CD4-positive, alpha-beta T cell treated with Interleukin-4 for 4 hours (primary cell): ENCODE results near the gene GFY.

Source experiments
- DNase-seq: peaks from one replicate; pipeline ENCODE4 v3.0.0-alpha.2; 2020

Gene GFY

DNA sequence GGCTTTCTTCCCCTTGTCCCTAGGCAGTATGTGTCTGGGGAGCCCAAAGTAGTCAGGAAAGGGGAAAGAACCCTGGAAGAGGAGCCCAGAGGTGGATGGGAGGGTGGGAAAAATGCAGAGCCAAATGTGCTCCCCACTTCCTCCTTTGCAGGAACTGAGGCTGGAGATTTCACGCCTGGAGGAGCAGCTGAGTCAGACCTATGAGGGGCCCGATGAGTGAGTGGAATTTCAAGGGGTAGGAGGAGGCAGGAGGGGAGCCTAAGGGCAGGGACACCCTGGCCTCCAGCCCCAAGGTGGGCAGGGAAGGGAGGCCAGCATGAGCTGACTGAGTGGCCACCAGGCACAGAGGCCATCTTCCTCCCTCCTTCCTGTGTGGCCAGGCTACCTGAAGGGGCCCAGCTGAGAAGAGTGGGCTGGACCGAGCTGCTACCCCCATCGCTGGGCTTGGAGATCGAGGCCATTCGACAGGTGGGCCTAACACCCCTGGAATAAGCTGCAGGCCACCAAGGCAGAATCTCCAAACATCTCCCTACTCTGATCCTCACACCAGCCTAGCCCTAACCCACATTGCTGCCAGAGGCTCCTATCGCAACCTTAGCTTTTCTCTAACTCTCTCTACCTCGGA lies 16.3 kb upstream of the GFY start:
- DNase-seq: no peak

DNA sequence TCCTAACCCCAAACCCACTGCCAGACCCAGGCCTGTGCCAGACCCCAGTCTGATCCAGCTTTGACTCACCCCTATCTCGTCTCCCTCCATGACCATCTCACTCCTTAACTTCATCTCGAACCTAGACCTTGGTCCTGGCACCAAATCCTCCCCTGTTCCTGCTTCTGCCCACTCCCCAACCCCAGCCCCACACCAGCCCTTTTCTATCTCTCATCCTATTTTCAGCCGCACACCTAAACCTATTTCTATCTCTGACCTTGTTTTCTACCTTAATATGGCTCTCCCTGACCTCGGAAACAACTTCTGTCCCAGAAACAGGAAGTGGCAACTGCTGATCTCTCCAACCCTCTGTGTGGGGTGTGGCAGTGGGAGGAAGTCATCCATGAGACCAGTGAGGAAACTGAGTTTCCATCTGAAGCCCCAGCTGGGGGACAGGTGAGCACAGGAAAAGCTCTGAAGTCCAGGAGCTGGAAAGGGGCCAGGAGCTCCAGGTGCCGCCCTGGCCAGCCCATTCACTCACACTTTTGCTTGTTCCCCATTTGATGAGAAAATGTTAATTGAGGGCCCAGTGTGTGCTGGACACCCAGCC lies 15.7 kb upstream of the GFY start:
- peak; percentile 40 for DNase-seq

DNA sequence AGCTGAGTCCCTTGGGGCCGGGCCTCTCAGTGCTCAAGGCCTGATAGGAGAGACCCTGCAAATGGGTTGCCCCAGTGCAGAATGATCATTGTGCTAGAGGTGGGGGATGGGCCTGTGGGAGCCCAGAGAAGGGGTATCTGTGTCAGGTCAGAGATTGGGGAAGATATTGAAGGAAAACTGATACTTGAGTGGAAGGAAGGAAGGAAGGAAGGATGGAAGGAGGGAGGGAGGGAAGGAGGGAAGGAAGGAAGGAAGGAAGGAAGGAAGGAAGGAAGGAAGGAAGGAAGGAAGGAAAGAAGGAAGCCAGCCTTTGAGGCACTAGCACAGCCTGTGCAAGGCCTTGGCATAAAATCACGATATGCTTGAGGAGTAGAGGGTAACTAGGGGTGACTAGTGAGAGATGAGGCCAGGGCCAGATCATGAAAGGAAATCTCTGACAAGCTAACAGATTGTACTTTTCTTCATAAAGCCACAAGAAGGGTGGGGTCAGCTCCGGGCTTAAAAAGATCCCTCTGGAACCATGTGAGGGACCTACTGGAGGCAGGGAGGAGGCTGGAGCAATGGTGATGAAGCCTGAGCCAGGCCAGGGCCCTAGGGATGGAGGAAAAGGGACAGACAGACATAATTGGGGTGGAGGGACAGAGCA lies 13.4 kb upstream of the GFY start:
- DNase-seq: no peak

DNA sequence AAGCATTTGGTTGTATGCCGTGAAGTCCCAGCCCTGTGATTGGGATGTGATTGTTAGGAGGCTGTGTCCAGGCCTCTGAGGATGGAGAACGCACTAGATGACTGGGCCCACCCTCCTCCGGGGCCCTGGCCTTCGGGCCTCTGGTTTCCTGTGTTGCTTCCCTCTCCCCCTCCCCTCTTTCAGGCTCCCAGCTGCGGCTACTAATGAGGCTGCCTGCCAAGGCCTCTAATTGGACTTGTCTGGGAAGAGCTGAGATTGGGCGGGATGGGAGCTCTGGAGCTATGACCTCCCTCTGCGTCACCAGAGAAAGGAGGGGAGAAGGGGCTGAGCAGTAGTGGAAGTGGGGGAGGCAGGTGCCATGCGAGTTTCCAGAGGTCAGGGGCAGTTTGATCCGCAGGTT lies 11.8 kb upstream of the GFY start:
- DNase-seq: no peak

DNA sequence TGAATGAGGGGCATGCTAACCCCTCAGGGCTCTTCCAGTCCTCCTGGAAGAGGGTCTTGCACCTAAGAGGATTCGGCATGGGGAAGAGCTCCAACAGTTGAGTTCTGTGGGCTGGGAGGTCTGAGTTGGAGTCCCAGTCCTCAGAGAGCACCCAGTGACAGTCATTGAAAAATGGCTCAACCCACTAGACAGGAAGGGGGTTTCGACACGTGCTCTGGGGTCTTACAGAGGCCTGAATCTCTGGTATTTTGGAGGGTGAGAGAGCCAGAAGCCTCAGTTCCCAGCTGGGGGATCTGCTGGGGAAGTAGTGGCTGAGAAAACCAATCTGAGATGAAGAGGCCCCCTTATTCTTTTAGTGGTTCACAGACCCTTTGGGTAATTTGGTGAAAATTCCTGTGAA lies 10.9 kb upstream of the GFY start:
- DNase-seq: no peak

DNA sequence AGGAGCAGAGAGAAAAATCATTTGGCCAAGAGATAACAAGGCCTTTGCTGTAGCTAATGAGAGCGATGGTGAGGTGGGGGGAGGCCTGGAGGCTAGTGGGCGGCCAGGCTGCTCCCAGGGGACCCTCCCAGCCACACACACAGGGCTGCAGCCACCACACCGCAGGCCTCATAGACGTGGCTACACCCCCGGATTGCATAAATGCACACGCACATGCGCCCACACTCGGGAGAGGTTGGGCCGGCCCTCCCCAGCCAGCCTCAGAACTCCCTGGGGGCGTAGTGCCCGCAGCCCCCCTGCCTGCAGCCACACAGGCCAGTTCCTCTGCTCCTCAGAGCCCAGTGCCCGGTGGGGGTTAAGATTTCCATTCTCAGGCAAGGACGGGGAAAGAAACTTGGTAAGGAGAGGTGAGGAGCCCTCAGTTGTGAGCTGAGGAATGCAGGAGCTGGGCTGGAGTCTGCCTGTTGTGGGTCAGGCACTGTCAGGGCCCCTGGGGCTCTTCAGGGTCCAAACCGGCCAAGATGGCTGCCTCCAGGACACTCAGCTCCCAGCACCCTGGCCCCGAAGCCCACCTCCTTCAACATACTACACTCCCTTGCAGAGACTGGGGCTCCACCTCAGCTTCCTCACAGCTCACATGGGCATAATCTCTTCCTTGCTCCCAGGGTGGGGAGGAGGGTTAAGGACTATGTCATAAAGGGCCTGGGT lies 9.9 kb upstream of the GFY start:
- DNase-seq: no peak

DNA sequence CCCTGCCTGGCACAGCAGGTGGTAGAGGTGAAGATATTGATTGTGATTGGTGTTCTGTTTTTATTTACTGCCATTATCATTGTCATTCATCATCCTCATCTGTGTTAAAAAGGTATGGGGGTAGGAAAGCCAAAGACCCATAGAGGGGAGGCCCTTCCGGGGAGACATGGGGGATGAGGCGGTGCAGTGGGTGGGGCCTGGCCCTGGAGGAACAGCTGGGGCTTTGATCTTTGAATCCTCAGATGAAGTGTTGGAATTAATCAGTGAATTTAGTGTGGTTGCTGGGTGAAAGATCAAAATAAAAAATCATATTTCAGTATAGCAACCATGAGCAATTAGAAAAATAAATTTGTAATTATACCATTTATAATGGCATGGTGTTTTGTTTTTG lies 9.4 kb upstream of the GFY start:
- no peak for DNase-seq

DNA sequence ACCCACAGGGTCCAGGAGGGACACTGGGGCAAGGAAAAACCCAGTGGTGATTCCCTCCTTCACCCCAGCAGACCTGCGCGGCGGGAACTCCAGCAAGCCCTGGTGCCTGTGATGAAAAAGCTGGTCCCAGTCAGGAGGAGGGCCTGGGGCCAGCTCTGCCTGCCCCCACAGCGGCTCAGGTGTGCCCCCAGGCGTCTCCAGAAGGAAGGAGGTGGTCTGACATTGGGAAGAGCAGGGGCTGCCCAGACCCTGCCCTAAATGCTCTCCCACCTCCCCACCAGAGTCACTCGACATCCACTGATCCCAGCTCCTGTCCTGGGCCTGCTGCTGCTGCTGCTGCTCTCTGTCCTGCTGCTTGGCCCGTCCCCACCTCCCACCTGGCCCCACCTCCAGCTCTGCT lies 8.1 kb upstream of the GFY start:
- DNase-seq: no peak

DNA sequence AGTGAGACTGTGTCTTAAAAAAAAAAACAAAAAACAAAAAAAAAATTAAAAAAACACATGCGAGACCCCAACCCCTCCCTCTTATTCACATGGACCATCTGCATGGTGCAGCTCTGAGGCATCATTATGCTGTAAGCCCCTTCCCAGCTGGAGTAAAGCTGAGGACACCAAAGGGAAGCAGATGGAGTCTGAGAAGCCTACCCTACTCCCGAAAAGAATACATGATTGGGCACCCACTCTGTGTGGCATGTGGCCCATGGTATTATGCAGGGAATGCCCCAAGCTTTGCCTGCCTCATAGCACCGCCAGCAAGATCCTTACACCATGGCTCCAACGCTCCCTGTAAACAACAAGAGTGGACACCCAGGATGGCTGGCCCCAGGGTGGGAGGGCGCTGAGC lies 6.7 kb upstream of the GFY start:
- DNase-seq: no peak

DNA sequence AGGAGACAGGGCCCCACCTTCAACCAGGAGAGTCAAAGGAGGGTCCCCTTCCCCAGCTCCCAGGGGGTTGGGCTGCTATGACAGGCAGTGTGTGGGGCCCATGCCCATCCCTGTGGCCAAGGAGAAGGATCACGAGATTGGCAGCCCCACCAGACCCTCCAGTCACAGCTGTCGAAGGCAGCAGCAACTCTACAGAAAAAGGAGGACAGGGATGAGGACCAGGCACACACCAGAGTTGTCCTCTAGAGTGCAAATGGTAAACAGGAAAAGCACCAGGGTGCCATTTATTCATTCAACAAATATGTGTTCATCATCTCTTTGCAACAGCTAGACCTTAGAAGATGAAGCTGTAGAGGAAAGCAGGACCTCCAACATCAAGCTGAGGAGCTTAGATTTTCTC lies 6.0 kb upstream of the GFY start:
- DNase-seq: no peak

DNA sequence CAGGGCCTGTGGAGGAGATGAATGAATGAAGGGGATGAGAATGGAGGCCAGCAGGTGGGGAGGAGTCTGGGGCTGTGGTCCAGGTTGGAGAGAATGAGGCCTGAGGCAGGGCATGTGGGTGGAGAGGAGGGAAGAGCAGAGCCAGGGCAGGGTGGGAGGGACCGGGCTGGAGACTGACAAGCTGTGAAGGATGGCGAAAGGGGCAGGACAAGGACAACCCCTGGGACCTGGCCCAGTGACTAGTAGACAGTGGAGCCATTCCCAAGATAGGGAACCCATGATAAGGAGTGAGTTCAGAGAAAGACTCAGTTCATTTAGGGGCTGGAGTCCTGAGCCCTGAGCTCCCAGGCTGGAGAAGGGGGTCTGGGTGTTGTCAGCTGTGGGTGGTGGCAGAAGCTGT lies 5.0 kb upstream of the GFY start:
- DNase-seq: no peak

DNA sequence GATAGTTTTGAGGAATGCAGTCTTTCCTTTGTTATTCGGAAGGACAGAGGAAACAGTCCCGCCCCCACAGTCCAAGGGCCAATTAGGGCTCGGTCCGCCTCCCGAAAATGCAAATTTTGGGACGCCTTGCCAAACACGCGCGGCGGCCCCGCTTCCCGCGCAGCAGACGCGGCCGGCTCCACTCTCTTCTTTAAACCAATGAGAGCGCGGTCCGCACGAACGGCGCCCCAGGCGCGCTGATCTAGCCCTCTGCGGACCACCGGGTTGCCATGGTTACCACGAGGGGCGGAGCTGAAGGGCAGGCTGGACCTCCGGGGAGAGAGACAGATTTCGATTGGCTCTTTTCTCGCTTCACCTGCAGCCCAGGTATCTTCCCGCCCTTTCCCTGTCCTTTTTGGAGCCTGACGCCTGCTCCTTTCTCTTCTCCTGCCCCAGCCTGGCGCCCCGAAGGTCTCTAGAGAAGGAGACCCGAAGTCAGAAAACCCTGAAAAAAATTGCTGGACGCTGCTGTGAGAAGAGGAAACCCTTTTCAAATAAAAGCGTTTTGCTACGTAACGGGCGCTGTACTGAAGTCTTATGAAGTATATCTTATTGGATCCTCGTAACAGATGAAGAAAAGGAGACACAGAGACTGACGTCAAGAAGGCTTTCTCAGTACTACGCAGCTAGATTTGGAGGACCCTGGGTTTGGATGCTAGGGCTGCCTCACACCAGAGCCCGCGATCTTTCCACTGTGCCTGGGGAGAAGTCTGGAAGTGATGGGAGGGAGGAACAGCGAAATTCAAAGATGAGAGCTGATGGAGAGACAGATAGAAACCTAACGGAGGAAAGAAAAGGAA lies 3.9 kb upstream of the GFY start:
- no peak for DNase-seq

DNA sequence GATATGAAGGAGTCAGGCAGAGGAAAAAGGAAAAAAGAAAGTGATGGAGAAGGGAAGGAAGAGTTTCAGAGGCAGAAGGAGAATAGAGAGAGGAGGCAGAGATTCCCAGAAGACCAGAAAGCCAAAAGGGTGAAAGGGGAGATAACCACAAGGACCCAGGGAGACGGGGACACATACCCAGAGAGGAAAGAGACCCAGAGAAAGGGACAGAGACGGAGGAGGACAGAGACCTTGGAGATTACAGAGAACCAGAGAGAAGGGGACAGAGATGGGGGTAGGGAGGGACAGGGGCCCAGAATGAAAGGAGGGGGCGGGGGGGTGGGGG lies 3.3 kb upstream of the GFY start:
- no peak for DNase-seq

DNA sequence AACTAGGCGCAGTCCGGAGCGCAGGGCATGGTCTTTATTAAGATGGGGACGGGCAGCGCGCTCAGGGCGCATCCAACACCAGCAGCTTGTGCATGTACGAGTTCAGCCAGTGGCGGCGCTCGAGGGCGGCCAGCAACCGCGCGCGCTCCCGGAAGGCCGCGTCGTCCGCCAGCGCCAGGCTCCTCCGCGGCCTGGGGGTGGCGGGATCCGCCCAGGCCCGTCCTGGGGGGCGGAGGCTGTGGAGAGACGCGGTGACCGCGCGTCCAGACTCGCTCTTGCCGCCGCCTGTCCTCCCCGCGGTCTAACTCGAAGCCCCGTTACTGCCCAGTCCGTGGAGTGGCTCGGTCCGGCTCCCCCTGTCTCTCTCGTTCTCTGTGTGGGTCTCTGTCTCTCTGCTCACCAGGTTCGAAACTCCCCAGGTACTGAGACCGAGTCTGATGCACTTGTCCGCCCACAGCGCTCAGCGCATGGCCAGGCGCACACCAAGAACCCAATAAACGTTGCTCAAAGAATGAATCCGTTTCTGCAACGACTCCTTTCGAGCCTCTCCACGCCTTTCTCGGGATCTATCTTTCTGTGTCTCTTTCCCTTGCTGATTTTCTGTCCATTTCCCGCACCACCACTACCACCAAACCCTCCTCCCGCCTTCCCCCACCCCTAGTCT lies 2.6 kb upstream of the GFY start:
- no peak for DNase-seq

DNA sequence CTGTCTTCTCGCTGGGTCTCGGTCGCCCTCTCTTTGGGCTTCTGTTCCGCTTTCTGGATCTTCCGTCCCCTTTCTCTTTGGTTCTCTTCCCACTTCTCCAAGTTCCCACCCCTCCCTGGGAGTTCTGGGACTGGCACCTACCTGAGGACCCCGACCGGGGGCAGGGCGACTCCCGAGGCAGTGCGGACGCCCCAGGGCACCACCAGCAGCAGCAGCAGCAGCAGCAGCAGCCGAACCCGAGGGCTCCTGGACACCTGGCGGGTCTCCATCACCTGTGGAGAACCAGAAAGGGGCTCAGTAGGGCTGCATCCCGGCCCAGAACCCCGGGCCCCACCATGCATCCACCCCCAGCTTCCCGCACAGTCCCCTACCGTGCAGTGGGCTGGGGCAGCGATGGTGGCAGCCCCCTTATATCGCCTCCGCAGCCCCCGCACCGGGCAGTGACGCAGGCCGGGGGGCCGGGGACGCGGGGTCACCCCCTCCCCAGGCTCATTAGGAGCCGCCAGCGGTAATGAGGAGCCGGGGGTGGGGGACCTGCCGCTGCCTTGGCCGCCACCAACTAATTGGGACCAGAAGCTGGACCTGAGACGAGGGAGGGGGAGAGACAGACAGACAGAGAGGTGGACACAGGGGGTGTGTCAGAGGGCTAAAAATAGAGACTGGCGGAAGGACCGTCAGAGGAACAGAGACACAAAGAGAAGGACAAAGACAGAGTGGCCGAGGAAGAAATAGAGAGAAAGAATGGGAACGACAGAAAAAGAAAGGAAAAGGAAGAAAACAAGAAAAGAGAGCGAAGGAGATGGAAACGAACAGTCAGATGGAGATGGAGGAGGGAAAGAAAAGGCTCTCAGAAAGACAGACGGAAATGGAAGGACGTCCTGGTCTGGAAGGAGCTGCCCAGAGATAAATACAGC lies 1.9 kb upstream of the GFY start, which contains the start of gene PTH2:
Gene PTH2, minus strand, starts transcription at position 371 of the 914 bp plus-strand sequence. Its CDS starts 102 bp downstream, at position 269.
- DNase-seq: no peak

DNA sequence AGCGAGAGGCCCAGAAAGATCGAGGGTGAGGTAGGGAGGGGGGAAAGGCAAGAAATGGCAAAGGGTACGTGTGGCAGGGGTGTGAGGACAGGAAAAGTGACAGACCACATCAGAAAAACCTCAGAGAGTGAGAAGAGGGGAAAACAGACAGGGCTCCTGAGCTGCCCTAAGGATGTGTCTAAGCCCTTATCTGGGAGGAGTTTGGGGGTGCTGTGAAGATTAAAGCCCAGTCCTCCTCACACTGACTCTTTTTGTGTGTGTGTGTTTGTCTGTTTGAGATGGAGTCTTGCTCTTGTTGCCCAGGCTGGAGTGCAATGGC lies 1.2 kb upstream of the GFY start:
- DNase-seq: peak; percentile 25

DNA sequence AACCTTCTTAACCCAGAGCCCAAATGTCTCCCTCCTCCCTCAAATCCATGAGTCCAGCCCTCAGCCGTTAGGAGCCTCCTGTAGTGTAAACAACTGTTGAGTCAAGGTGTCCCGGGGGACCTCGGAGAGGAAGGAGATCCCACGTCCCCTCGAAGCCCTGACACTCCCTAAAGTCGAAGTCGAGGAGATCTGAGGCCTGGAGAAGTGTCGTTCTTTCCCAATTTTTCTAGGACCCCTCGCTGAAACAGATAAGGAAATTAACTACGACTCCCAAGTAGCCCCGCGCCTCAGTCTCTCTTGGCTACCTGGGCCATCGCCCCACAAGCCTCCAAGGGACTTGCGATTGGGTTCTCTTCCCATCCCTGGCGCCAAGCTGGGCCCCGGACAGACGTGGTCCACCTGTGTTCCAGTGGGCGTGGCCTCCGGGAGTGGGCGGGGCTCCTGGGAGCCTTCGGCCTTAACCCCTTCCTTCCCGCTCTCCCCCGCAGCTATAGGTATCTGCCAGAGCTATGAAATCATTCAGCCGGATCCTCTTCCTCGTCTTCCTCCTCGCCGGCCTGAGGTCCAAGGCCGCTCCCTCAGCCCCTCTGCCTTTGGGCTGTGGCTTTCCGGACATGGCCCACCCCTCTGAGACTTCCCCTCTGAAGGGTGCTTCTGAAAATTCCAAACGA lies 869 bp downstream of the GFY start:
- DNase-seq: no peak

DNA sequence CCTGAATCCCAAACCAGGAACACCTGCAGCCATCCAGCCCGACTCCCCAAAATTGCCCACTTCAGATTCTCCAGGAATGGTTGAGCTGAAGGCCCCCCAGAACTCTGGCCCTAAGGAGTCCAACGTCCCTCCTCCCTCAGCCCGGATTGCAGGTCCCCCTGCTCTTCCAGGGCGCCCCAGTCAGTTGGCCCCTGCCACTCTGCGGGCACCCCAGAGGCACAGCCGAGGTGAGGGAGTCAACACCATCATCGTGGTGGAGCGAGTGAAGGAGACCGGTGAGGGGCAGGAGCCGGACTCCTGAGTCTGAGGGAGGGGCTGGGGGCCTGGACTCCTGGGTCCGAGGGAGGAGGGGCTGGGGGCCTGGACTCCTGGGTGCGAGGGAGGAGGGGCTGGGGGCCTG lies 2.2 kb downstream of the GFY start:
- no peak for DNase-seq

DNA sequence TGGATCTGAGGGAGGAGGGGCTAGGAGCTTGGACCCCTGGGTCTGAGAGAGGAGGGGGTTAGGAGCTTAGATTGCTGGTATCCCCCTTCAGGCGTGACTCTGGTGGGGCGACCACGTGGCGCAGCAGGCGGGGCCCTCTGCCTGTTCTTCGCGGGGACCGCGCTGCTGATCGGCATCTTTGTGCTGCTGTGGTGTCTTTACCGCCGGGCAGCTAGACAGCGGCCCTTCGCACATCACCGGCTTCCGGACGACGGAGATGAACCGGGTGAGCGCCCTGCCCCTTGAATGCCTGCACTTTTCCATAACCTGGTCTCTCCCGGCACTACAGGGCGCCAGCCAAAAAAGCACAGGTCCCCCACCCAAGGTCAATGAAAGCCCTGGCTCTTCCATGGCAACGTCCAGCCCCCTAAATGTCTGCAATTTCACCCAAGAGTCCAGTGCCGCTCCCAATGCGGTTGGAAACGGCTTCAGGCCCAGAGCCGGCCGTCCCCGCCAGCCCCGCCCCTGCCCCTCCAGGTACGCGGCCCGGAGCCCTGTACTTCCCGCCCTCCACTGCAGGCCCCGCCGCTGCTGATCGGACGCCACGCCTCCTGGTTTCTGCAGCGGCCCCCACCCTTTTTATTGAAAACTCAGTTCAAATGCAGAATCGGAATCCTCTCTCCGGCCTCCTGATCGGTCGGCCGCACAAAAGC lies 2.8 kb downstream of the GFY start:
- no peak for DNase-seq
